GM18951 (cell line): ENCODE measurements around the gene GTPBP1.
A peak's percentile ranks its signal among the peaks of the same experiment; 100 is the strongest.

Experiments
- POLR2A ChIP-seq: IDR thresholded peaks from 4 replicates; pipeline ENCODE4 v1.6.1; 2011; ENCODE audit warnings: mild to moderate bottlenecking; ENCODE audit not compliant: insufficient read length, insufficient read depth; ENCODE audit errors: extremely low read depth
- in situ Hi-C: fragments of 300-500 bp; cut with MboI; formaldehyde crosslinking; loops from one replicate; pipeline ENCODE4 v1.12.0; 2022; ENCODE audit warnings: low sequenced_read_pairs, mixed read lengths, inconsistent platforms; ENCODE audit not compliant: unreplicated experiment

GTPBP1 gene

GRCh38 chr22:38697425-38698089 lies 8.2 kb upstream of the GTPBP1 start:
- TF ChIP-seq POLR2A, result no peak
- in situ Hi-C loops, result no loop called here

- in situ Hi-C loops, result no loop called here
Observed at GRCh38 chr22:38698407-38699094, 7.2 kb upstream of the GTPBP1 start.

GRCh38 chr22:38699143-38699542 lies 6.6 kb upstream of the GTPBP1 start:
- in situ Hi-C loops, result no loop called here
- no peak for TF ChIP-seq POLR2A

More at GRCh38 chr22:38698407-38699094, 7.2 kb upstream of the GTPBP1 start:
- no peak for TF ChIP-seq POLR2A

GRCh38 chr22:38699784-38700183 lies 6.0 kb upstream of the GTPBP1 start:
- in situ Hi-C loops, result no loop called here

GRCh38 chr22:38700270-38700788 lies 5.4 kb upstream of the GTPBP1 start:
- in situ Hi-C loops, result no loop called here
- TF ChIP-seq POLR2A, result no peak

More at GRCh38 chr22:38699784-38700183, 6.0 kb upstream of the GTPBP1 start:
- TF ChIP-seq POLR2A, result no peak

- TF ChIP-seq POLR2A, result peak; percentile 92
- in situ Hi-C loops, result no loop called here
Observed at GRCh38 chr22:38700789-38701628, 4.7 kb upstream of the GTPBP1 start, which contains the start of gene JOSD1. TSS of gene JOSD1 (minus strand) at chr22:38700943. CDS start at chr22:38699987, 956 bp downstream.

GRCh38 chr22:38704654-38705234 lies 1.0 kb upstream of the GTPBP1 start:
- in situ Hi-C loops, result no loop called here
- TF ChIP-seq POLR2A, result no peak

- TF ChIP-seq POLR2A, result no peak
- in situ Hi-C loops, result no loop called here
Observed at GRCh38 chr22:38706101-38706900, 557 bp downstream of the GTPBP1 start.

- in situ Hi-C loops, result no loop called here
- TF ChIP-seq POLR2A, result no peak
Observed at GRCh38 chr22:38706901-38707195, 1.1 kb downstream of the GTPBP1 start.

GRCh38 chr22:38707346-38707745 lies 1.6 kb downstream of the GTPBP1 start:
- in situ Hi-C loops, result no loop called here

GRCh38 chr22:38707984-38708383 lies 2.2 kb downstream of the GTPBP1 start:
- TF ChIP-seq POLR2A, result no peak
- in situ Hi-C loops, result no loop called here

More at GRCh38 chr22:38707346-38707745, 1.6 kb downstream of the GTPBP1 start:
- TF ChIP-seq POLR2A, result no peak

GRCh38 chr22:38709306-38709705 lies 3.6 kb downstream of the GTPBP1 start:
- in situ Hi-C loops, result no loop called here
- TF ChIP-seq POLR2A, result no peak

- no peak for TF ChIP-seq POLR2A
- in situ Hi-C loops, result no loop called here
Observed at GRCh38 chr22:38710351-38710750, 4.6 kb downstream of the GTPBP1 start.

- no peak for TF ChIP-seq POLR2A
- in situ Hi-C loops, result no loop called here
Observed at GRCh38 chr22:38710866-38711265, 5.1 kb downstream of the GTPBP1 start.
